K562 (cell line): ENCODE data around the gene MAP2. TPM values are rescaled to one million over a fixed set of nuclear protein-coding genes. Genes with fewer than 3 reads are reported as not detected.

Experiments
- ATAC-seq: fragments of 200-7000 bp; cut with Tn5 transposase; 3 replicates; pipeline ENCODE4 v1.9.1; 2020; ENCODE audit warnings: moderate library complexity
- BruUV-seq: library from RNA; stranded (reverse); fragments of 400-500 nt; replicated peaks from 2 replicates; lab custom pipeline; 2021; lab: Mats Ljungman, UMichigan
- CTCF ChIA-PET: fragments of 300-600 bp; formaldehyde crosslinking; extraction: SDS; loops from one replicate; lab custom pipeline; 2021; ENCODE audit warnings: low intra/inter-chr PET ratio; lab: Yijun Ruan, JAX
- POLR2A ChIA-PET: fragments of 300-600, 350-650 bp; sonication (Branson Sonifier 250); formaldehyde crosslinking; extraction: SDS; loops from one replicate; lab custom pipeline; 2021; ENCODE audit warnings: antibody characterized with exemption, inconsistent platforms; lab: Yijun Ruan, JAX
- DNase-seq, 4 experiments: peaks; one replicate each; pipeline versions ENCODE4 v3.0.0 to v3.0.0-alpha.2; 2011 to 2018; ENCODE audit warnings: low spot score in 3 of 4, mixed read lengths in 3 of 4; ENCODE audit errors: extremely low read depth in 1 of 4
- FAIRE-seq: peaks from 2 replicates; lab custom pipeline; 2011; peaks lifted over from hg19 to GRCh38; lab: Jason Lieb, UNC
- H2AFZ ChIP-seq: 2 replicates; pipeline ENCODE4 v1.6.0; 2011; ENCODE audit warnings: low read depth, low read length, control low read depth, inconsistent platforms
- H3K27ac ChIP-seq: fragments of 200-600 bp; 3 replicates; pipeline ENCODE4 v1.8.0; 2011; ENCODE audit warnings: low read depth, mild to moderate bottlenecking, control low read depth, inconsistent platforms, low read length, moderate library complexity, mixed read lengths; ENCODE audit errors: extremely low read depth
- H3K27me3 ChIP-seq, 2 experiments: fragments of 300-600 bp in 1 of 2; 2 replicates in 1 of 2; 3 replicates in 1 of 2; pipeline versions ENCODE4 v1.6.0 to v1.8.0; 2011; ENCODE audit warnings: inconsistent platforms in 2 of 2, low read length in 2 of 2, mild to moderate bottlenecking in 1 of 2, mixed read lengths in 1 of 2, moderate library complexity in 1 of 2; ENCODE audit not compliant: control insufficient read depth in 2 of 2, insufficient read depth in 2 of 2
- H3K36me3 ChIP-seq: fragments of 300-600 bp; 3 replicates; pipeline ENCODE4 v1.8.0; 2011; ENCODE audit warnings: mild to moderate bottlenecking, low read length, inconsistent platforms; ENCODE audit not compliant: control insufficient read depth, insufficient read depth
- H3K4me1 ChIP-seq, 2 experiments: fragments of 200-600 bp in 1 of 2; replicated peaks in 1 of 2; 2 replicates in 1 of 2; 3 replicates in 1 of 2; pipeline versions ENCODE4 v1.5.1 to v1.8.0; 2011; ENCODE audit warnings: inconsistent platforms in 2 of 2, low read length in 2 of 2, mild to moderate bottlenecking in 1 of 2, mixed read lengths in 1 of 2, moderate library complexity in 1 of 2; ENCODE audit not compliant: control insufficient read depth in 2 of 2, insufficient read depth in 2 of 2
- H3K4me2 ChIP-seq: 2 replicates; pipeline ENCODE4 v1.6.1; 2011; ENCODE audit warnings: low read length, control low read depth, inconsistent platforms, mixed read lengths; ENCODE audit not compliant: insufficient read depth
- H3K4me3 ChIP-seq: fragments of 200-600 bp; sonication (generic), shearing (Covaris generic); 2 replicates; pipeline ENCODE4 v1.5.1; 2016; ENCODE audit warnings: control low read depth, inconsistent platforms
- H3K79me2 ChIP-seq: fragments of 200-600 bp; 3 replicates; pipeline ENCODE4 v1.8.0; 2011; ENCODE audit warnings: low read length, inconsistent platforms; ENCODE audit not compliant: control insufficient read depth, insufficient read depth
- H3K9ac ChIP-seq, 2 experiments: 2 replicates each; pipeline versions ENCODE4 v1.6.0 to v1.6.1; 2011; ENCODE audit warnings: low read depth in 2 of 2, low read length in 2 of 2, control low read depth in 1 of 2, inconsistent platforms in 1 of 2, mild to moderate bottlenecking in 1 of 2, mixed read lengths in 1 of 2; ENCODE audit not compliant: insufficient read depth in 1 of 2
- H3K9me1 ChIP-seq: one replicate; pipeline ENCODE4 v1.6.0; 2011; ENCODE audit warnings: inconsistent platforms, mild to moderate bottlenecking, low read length, moderate library complexity; ENCODE audit not compliant: control insufficient read depth, insufficient read depth
- H3K9me3 ChIP-seq: replicated peaks from 2 replicates; pipeline ENCODE4 v1.5.1; 2011; ENCODE audit warnings: low read depth, low read length, inconsistent platforms; ENCODE audit not compliant: control insufficient read depth, insufficient read depth
- H4K20me1 ChIP-seq: replicated peaks from 2 replicates; pipeline ENCODE4 v1.6.1; 2011; ENCODE audit warnings: low read length, inconsistent platforms, mixed read lengths; ENCODE audit not compliant: control insufficient read depth, insufficient read depth
- AFF4 ChIP-seq: sonication (generic); formaldehyde crosslinking; IDR thresholded peaks from 2 replicates; pipeline ENCODE4 v1.8.0; 2023; ENCODE audit warnings: mild to moderate bottlenecking, missing genetic modification reagents
- RNF2 ChIP-seq: sonication (generic); IDR thresholded peaks from 2 replicates; pipeline ENCODE4 v1.6.1; 2016
- SIRT6 ChIP-seq: IDR thresholded peaks from one replicate; pipeline ENCODE4 v1.6.1; 2012; ENCODE audit warnings: low read depth, mild to moderate bottlenecking, control low read depth, inconsistent platforms, low read length, moderate library complexity
- TRIM24 ChIP-seq, 2 experiments: fragments of 450-650 bp; IDR thresholded peaks; 2 replicates each; pipeline ENCODE4 v1.6.1; 2016
- WGBS: fragments of 100-300 bp; shearing (Covaris generic); methylation state at CpG from one replicate; pipeline ENCODE4 v1.1.6; 2016; ENCODE audit warnings: low coverage, mixed read lengths; ENCODE audit not compliant: insufficient coverage; ENCODE audit errors: missing lambda C conversion rate; 5-methylcytosine and 5-hydroxymethylcytosine counted together
- in situ Hi-C: fragments of 300-500 bp; cut with MboI; formaldehyde crosslinking; loops from 4 replicates; pipeline ENCODE4 v1.15.0; 2018; ENCODE audit warnings: inconsistent platforms, mixed read lengths
- intact Hi-C: fragments of 100-400 bp; cut with micrococcal nuclease; formaldehyde crosslinking; loops from 2 replicates; pipeline ENCODE4 v1.14.2; 2022
- polyA plus RNA-seq, 8 experiments: library from polyadenylated mRNA; depleted of rRNA in 4 of 8; stranded (reverse) in 5 of 8; unstranded in 3 of 8; fragments of >200 nt; fragmentation: Nextera tagmentation in 2 of 8; fragmentation: Illumina TruSeq in 1 of 8; extraction: Ambion mirVana in 2 of 8; extraction: Trizol in 1 of 8; gene quantifications; 2 replicates each; pipeline versions ENCODE4 v1.2.1 to v1.2.3, GENCODE V29; 2011 to 2014; ENCODE audit warnings: inconsistent platforms in 1 of 8, missing spikeins in 1 of 8
- total RNA-seq, 7 experiments: library from RNA; depleted of rRNA in 6 of 7; stranded (reverse); fragments of >200 nt in 6 of 7; fragmentation: Illumina TruSeq in 2 of 7; extraction: Trizol in 2 of 7; gene quantifications; 2 replicates each; pipeline versions ENCODE4 v1.2.1 to v1.2.3, GENCODE V29; 2011 to 2021; ENCODE audit warnings: low replicate concordance in 1 of 7
- TF ChIP-seq, protein P1 (sequence below): fragments of 200-800 bp; sonication (Bioruptor generic); IDR thresholded peaks from 2 replicates; pipeline ENCODE4 v1.6.1; 2016; ENCODE audit warnings: missing genetic modification characterization, missing compliant biosample characterization

The MAP2 gene
- total and polyA plus RNA-seq, 9 of the 15 experiments (the other 6 are each of a cell fraction or from before 2014, with no cell fraction given): 0.13 TPM; not detected in 8

DNA sequence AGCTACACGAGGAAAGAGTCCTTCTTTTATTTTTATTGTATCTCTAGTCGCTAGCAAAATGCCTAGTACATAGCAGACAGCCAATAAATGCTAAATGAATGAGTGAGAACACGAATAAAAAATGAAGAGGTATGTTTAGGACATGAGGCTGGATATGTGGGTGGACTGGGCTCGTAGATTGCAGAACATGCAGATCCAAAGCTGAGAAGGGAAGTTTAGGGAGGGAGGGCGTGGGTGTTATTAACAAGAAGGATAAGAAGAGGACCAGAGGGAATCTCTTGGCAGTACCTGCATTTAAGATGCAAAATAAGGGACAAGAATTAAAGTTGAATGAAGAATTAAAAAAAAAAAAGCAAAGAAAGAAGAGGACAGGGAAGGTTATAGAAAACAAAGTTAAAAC lies 161.1 kb downstream of the MAP2 start:
- intact Hi-C loops (no loop called here), in situ Hi-C loops (no loop called here)
- Histone ChIP-seq H3K4me2 (no peak overlapping the region), H2AFZ (no peak overlapping the region), H3K4me1 (no peaks in the 10 kb centered on the region), H4K20me1 (no peaks in the 10 kb centered on the region), H3K9me3 (no peaks in the 10 kb centered on the region), H3K4me3 (no peak overlapping the region), H3K9me1 (no peaks in the 10 kb centered on the region), H3K36me3 (no peaks in the 10 kb centered on the region), H3K27me3 (no peaks in the 10 kb centered on the region), H3K27ac (no peak overlapping the region), H3K79me2 (no peaks in the 10 kb centered on the region), H3K9ac (no peak overlapping the region)
- TF ChIP-seq RNF2 (no peak), SIRT6 (no peak)
- ATAC-seq (no peak), DNase-seq (no peak), FAIRE-seq (no peak)
- 0% methylated on average over 5 of the region's 5 CpGs for WGBS
- POLR2A ChIA-PET: no interaction called here
- CTCF ChIA-PET: no interaction called here
- BruUV-seq: no TSS peak

- no peak for ATAC-seq
- H3K4me2 ChIP-seq: no peak overlapping the region
- in situ Hi-C loops: no loop called here
- no peaks in the 10 kb centered on the region for H3K9me3 ChIP-seq
- H3K9ac ChIP-seq: no peak overlapping the region
- no peaks in the 10 kb centered on the region for H3K79me2 ChIP-seq
- H3K27ac ChIP-seq: no peak overlapping the region
- H3K9me1 ChIP-seq: no peaks in the 10 kb centered on the region
- H4K20me1 ChIP-seq: no peaks in the 10 kb centered on the region
- WGBS: 0% methylated on average over 2 of the region's 2 CpGs
- H3K27me3 ChIP-seq: no peaks in the 10 kb centered on the region
- FAIRE-seq: no peak
- intact Hi-C loops: no loop called here
- no peak overlapping the region for H2AFZ ChIP-seq
- H3K36me3 ChIP-seq: no peaks in the 10 kb centered on the region
- no TSS peak for BruUV-seq
- H3K4me3 ChIP-seq: no peak overlapping the region
- no peaks in the 10 kb centered on the region for H3K4me1 ChIP-seq
- CTCF ChIA-PET: no interaction called here
- no peak for DNase-seq
- POLR2A ChIA-PET: no interaction called here
- TF ChIP-seq AFF4 (CRISPR knock-in tag) (no peak), TRIM24 (IDR thresholded peaks at IDR 0.05) (no peak)
- TF ChIP-seq, protein P1, sequence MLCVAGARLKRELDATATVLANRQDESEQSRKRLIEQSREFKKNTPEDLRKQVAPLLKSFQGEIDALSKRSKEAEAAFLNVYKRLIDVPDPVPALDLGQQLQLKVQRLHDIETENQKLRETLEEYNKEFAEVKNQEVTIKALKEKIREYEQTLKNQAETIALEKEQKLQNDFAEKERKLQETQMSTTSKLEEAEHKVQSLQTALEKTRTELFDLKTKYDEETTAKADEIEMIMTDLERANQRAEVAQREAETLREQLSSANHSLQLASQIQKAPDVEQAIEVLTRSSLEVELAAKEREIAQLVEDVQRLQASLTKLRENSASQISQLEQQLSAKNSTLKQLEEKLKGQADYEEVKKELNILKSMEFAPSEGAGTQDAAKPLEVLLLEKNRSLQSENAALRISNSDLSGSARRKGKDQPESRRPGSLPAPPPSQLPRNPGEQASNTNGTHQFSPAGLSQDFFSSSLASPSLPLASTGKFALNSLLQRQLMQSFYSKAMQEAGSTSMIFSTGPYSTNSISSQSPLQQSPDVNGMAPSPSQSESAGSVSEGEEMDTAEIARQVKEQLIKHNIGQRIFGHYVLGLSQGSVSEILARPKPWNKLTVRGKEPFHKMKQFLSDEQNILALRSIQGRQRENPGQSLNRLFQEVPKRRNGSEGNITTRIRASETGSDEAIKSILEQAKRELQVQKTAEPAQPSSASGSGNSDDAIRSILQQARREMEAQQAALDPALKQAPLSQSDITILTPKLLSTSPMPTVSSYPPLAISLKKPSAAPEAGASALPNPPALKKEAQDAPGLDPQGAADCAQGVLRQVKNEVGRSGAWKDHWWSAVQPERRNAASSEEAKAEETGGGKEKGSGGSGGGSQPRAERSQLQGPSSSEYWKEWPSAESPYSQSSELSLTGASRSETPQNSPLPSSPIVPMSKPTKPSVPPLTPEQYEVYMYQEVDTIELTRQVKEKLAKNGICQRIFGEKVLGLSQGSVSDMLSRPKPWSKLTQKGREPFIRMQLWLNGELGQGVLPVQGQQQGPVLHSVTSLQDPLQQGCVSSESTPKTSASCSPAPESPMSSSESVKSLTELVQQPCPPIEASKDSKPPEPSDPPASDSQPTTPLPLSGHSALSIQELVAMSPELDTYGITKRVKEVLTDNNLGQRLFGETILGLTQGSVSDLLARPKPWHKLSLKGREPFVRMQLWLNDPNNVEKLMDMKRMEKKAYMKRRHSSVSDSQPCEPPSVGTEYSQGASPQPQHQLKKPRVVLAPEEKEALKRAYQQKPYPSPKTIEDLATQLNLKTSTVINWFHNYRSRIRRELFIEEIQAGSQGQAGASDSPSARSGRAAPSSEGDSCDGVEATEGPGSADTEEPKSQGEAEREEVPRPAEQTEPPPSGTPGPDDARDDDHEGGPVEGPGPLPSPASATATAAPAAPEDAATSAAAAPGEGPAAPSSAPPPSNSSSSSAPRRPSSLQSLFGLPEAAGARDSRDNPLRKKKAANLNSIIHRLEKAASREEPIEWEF (CRISPR knock-in tag): no peak
These were observed 167.2 kb downstream of the MAP2 start for GRCh38 chr2:209591021-209591420.
